Panc1 (cell line): Measurements from ENCODE around the gene CHCHD3. TPM values are rescaled to one million over a fixed set of nuclear protein-coding genes. Genes with fewer than 3 reads are reported as not detected.

Experiments used
- ATAC-seq: fragments of 200-7000 bp; cut with Tn5 transposase; 2 replicates; pipeline ENCODE4 v1.9.1; 2020; ENCODE audit warnings: mild to moderate bottlenecking, moderate library complexity
- BruUV-seq: library from RNA; stranded (reverse); fragments of 400-500 nt; replicated peaks from 2 replicates; lab custom pipeline; 2021; lab: Mats Ljungman, UMichigan
- CTCF ChIA-PET: fragments of 300-600 bp; sonication (Branson Sonifier 250); formaldehyde crosslinking; loops from one replicate; lab custom pipeline; 2022; ENCODE audit warnings: antibody characterized with exemption; lab: Charles Lee
- POLR2A ChIA-PET: fragments of 300-600 bp; sonication (Branson Sonifier 250); formaldehyde crosslinking; loops from one replicate; lab custom pipeline; 2022; ENCODE audit warnings: antibody characterized with exemption; lab: Charles Lee
- DNase-seq: peaks from one replicate; pipeline ENCODE4 v3.0.0-alpha.2; 2010; ENCODE audit warnings: low read depth, low spot score
- H3K27ac ChIP-seq: 2 replicates; pipeline ENCODE4 v1.5.1; 2011; ENCODE audit warnings: mild to moderate bottlenecking, low read length, inconsistent platforms
- H3K27me3 ChIP-seq: fragments of 200-500 bp; sonication (Bioruptor generic); 2 replicates; pipeline ENCODE4 v1.6.0; 2014; ENCODE audit warnings: low read length, inconsistent platforms; ENCODE audit not compliant: control insufficient read depth, insufficient read depth
- H3K36me3 ChIP-seq: fragments of 200-500 bp; sonication (Bioruptor generic); 2 replicates; pipeline ENCODE4 v1.5.1; 2014; ENCODE audit warnings: inconsistent platforms, mild to moderate bottlenecking, low read length, moderate library complexity; ENCODE audit not compliant: control insufficient read depth, insufficient read depth
- H3K4me1 ChIP-seq: 2 replicates; pipeline ENCODE4 v1.5.1; 2011; ENCODE audit warnings: inconsistent platforms, mild to moderate bottlenecking, low read length, moderate library complexity; ENCODE audit not compliant: control insufficient read depth, insufficient read depth
- H3K4me3 ChIP-seq, 2 experiments: 2 replicates each; pipeline ENCODE4 v1.5.1; 2011 to 2012; ENCODE audit warnings: low read depth in 2 of 2, low read length in 2 of 2, mild to moderate bottlenecking in 2 of 2, inconsistent platforms in 1 of 2, moderate library complexity in 1 of 2
- H3K9me3 ChIP-seq: fragments of 200-500 bp; sonication (Bioruptor generic); 2 replicates; pipeline ENCODE4 v1.5.1; 2014; ENCODE audit warnings: low read depth, mild to moderate bottlenecking, inconsistent platforms, low read length, moderate library complexity; ENCODE audit not compliant: control insufficient read depth, insufficient read depth
- CTCF ChIP-seq: fragments of 450-650 bp; IDR thresholded peaks from 2 replicates; pipeline ENCODE4 v1.5.1; 2017; ENCODE audit warnings: mild to moderate bottlenecking
- POLR2AphosphoS5 ChIP-seq: IDR thresholded peaks from 2 replicates; pipeline ENCODE4 v1.6.1; 2012; ENCODE audit warnings: mild to moderate bottlenecking, low read depth, low read length, moderate library complexity
- REST ChIP-seq, 2 experiments: IDR thresholded peaks; 2 replicates each; pipeline ENCODE4 v1.6.1; 2011 to 2012; ENCODE audit warnings: low read depth in 2 of 2, control low read depth in 1 of 2, low read length in 1 of 2, mild to moderate bottlenecking in 1 of 2, moderate library complexity in 1 of 2; ENCODE audit not compliant: insufficient read depth in 1 of 2
- SIN3A ChIP-seq: IDR thresholded peaks from 2 replicates; pipeline ENCODE4 v1.6.1; 2012; ENCODE audit warnings: low read depth, mild to moderate bottlenecking, low read length, moderate library complexity, borderline replicate concordance; ENCODE audit not compliant: insufficient read depth
- TCF7L2 ChIP-seq: IDR thresholded peaks from 2 replicates; pipeline ENCODE4 v1.6.1; 2011; ENCODE audit warnings: mild to moderate bottlenecking, low read depth, low read length, inconsistent platforms
- in situ Hi-C: cut with HindIII; loops from 2 replicates; pipeline ENCODE4 v1.10.0; 2016; ENCODE audit warnings: low sequenced_read_pairs, low pct_unique_long_range_greater_than_20kb
- intact Hi-C: fragments of 100-400 bp; cut with micrococcal nuclease; formaldehyde crosslinking; loops from one replicate; pipeline ENCODE4 v1.10.0; 2022; ENCODE audit not compliant: unreplicated experiment
- total RNA-seq: library from RNA; stranded (reverse); gene quantifications from one replicate; pipeline ENCODE4 v1.2.1, GENCODE V29; 2021; ENCODE audit not compliant: unreplicated experiment

CHCHD3 gene
- total RNA-seq, 1 experiment from 2014 or later = 109 TPM

- no TSS peak for BruUV-seq
- CTCF ChIA-PET = no interaction called here
These were observed 44.5 kb upstream of the CHCHD3 start for GRCh38 chr7:133126422-133126821.

GRCh38 chr7:133124974-133125373 lies 43.1 kb upstream of the CHCHD3 start:
- ATAC-seq (no peak), DNase-seq (no peak)
- POLR2A ChIA-PET = no interaction called here
- CTCF ChIA-PET = no interaction called here
- no peaks in the 10 kb centered on the region for H3K36me3 ChIP-seq
- no peaks in the 10 kb centered on the region for H3K27me3 ChIP-seq
- H3K4me1 ChIP-seq = no peaks in the 10 kb centered on the region
- in situ Hi-C loops (no loop called here), intact Hi-C loops (no loop called here)
- no peak for TF ChIP-seq CTCF
- no peak overlapping the region for H3K4me3 ChIP-seq
- H3K9me3 ChIP-seq = no peaks in the 10 kb centered on the region
- H3K27ac ChIP-seq = no peak overlapping the region
- BruUV-seq = no TSS peak

More at GRCh38 chr7:133126422-133126821, 44.5 kb upstream of the CHCHD3 start:
- H3K36me3 ChIP-seq = no peaks in the 10 kb centered on the region
- ATAC-seq = no peak
- in situ Hi-C loops (no loop called here), intact Hi-C loops (no loop called here)
- no peaks in the 10 kb centered on the region for H3K9me3 ChIP-seq
- no peak overlapping the region for H3K27ac ChIP-seq
- H3K4me3 ChIP-seq = no peak overlapping the region
- POLR2A ChIA-PET = no interaction called here
- no peak for DNase-seq
- no peaks in the 10 kb centered on the region for H3K4me1 ChIP-seq
- H3K27me3 ChIP-seq = no peaks in the 10 kb centered on the region
- no peak for TF ChIP-seq CTCF
- TF ChIP-seq POLR2AphosphoS5 = no peak
- no peak for TF ChIP-seq SIN3A
- TF ChIP-seq REST (IDR thresholded peaks at IDR 0.05; ENCODE audit: insufficient read depth in 1 of 2, low read depth in 2 of 2, low read length in 1 of 2) = no peak
- no peak for TF ChIP-seq TCF7L2
